HCT116 (cell line): Measurements from ENCODE around the gene IQGAP2. TPM values are rescaled to one million over a fixed set of nuclear protein-coding genes. Genes with fewer than 3 reads are reported as not detected.

Source experiments
- ATAC-seq: fragments of 200-7000 bp; cut with Tn5 transposase; 2 replicates; pipeline ENCODE4 v1.9.1; 2020; ENCODE audit warnings: mild to moderate bottlenecking, moderate library complexity
- BruUV-seq: library from RNA; stranded (reverse); fragments of 400-500 nt; replicated peaks from 2 replicates; lab custom pipeline; 2021; lab: Mats Ljungman, UMichigan
- CTCF ChIA-PET: fragments of 300-600 bp; sonication (Branson Sonifier 250); formaldehyde crosslinking; loops from one replicate; lab custom pipeline; 2021; ENCODE audit warnings: antibody characterized with exemption; lab: Charles Lee
- POLR2A ChIA-PET: fragments of 300-600, 350-600 bp; sonication (Branson Sonifier 250); formaldehyde crosslinking; loops from one replicate; lab custom pipeline; 2021; ENCODE audit warnings: antibody characterized with exemption; lab: Charles Lee
- RAD21 ChIA-PET, 2 experiments: fragments of 300-600 bp; sonication (Branson Sonifier 250); formaldehyde crosslinking; loops; one replicate each; lab custom pipeline; 2023; ENCODE audit warnings: low total read pairs in 2 of 2; ENCODE audit not compliant: uncharacterized antibody in 2 of 2, unreplicated experiment in 2 of 2, low non-redundant PET in 1 of 2; lab: Charles Lee
- DNase-seq: peaks from one replicate; pipeline ENCODE4 v3.0.0-alpha.2; 2010; ENCODE audit warnings: low read depth, low spot score
- H2AFZ ChIP-seq: fragments of 200-600 bp; shearing (Covaris generic), sonication (generic); 2 replicates; pipeline ENCODE4 v1.6.1; 2017; ENCODE audit warnings: low read depth, mixed run types, mixed read lengths, antibody characterized with exemption, low read length; ENCODE audit not compliant: poor library complexity, severe bottlenecking
- H3K27ac ChIP-seq: 2 replicates; pipeline ENCODE4 v1.5.1; 2012; ENCODE audit warnings: low read depth, low read length
- H3K27me3 ChIP-seq: fragments of 200-600 bp; sonication (generic); 2 replicates; pipeline ENCODE4 v1.6.1; 2016; ENCODE audit warnings: mixed run types, low read length, mixed read lengths; ENCODE audit not compliant: insufficient read depth
- H3K36me3 ChIP-seq, 2 experiments: fragments of 200-500 bp in 1 of 2; fragments of 200-600 bp in 1 of 2; sonication (Bioruptor generic) in 1 of 2; sonication (generic) in 1 of 2; 2 replicates each; pipeline versions ENCODE4 v1.5.1 to v1.6.1; 2014 to 2016; ENCODE audit warnings: low read length in 2 of 2, inconsistent platforms in 1 of 2, mixed read lengths in 1 of 2, mixed run types in 1 of 2; ENCODE audit not compliant: insufficient read depth in 2 of 2, control insufficient read depth in 1 of 2
- H3K4me1 ChIP-seq, 2 experiments: fragments of 200-600 bp in 1 of 2; sonication (generic) in 1 of 2; 2 replicates each; pipeline versions ENCODE4 v1.5.1 to v1.6.1; 2012 to 2017; ENCODE audit warnings: low read length in 2 of 2, inconsistent platforms in 1 of 2, mild to moderate bottlenecking in 1 of 2, mixed read lengths in 1 of 2, mixed run types in 1 of 2, moderate library complexity in 1 of 2; ENCODE audit not compliant: insufficient read depth in 2 of 2, control insufficient read depth in 1 of 2
- H3K4me2 ChIP-seq: fragments of 200-600 bp; sonication (generic); 2 replicates; pipeline ENCODE4 v1.6.1; 2017; ENCODE audit warnings: mixed run types, low read length, mixed read lengths
- H3K4me3 ChIP-seq, 2 experiments: fragments of 200-600 bp in 1 of 2; sonication (generic) in 1 of 2; replicated peaks in 1 of 2; 2 replicates each; pipeline ENCODE4 v1.5.1; 2011 to 2016; ENCODE audit warnings: low read length in 2 of 2, control low read depth in 1 of 2, low read depth in 1 of 2, mild to moderate bottlenecking in 1 of 2, mixed read lengths in 1 of 2, mixed run types in 1 of 2
- H3K79me2 ChIP-seq: fragments of 200-600 bp; sonication (generic); 2 replicates; pipeline ENCODE4 v1.6.1; 2017; ENCODE audit warnings: mild to moderate bottlenecking, mixed run types, low read length, moderate library complexity, mixed read lengths; ENCODE audit not compliant: insufficient read depth
- H3K9ac ChIP-seq: fragments of 200-600 bp; sonication (generic); 2 replicates; pipeline ENCODE4 v1.6.1; 2016; ENCODE audit warnings: low read length, mixed read lengths
- H3K9me2 ChIP-seq: fragments of 200-600 bp; sonication (generic), shearing (Covaris generic); 2 replicates; pipeline ENCODE4 v1.6.1; 2017; ENCODE audit warnings: mixed run types, mild to moderate bottlenecking, moderate library complexity; ENCODE audit not compliant: insufficient read depth
- H3K9me3 ChIP-seq, 2 experiments: fragments of 200-500 bp in 1 of 2; fragments of 200-600 bp in 1 of 2; sonication (Bioruptor generic) in 1 of 2; sonication (generic) in 1 of 2; 2 replicates each; pipeline ENCODE4 v1.6.1; 2014 to 2017; ENCODE audit warnings: low read length in 2 of 2, mixed read lengths in 2 of 2, inconsistent platforms in 1 of 2, low read depth in 1 of 2, mild to moderate bottlenecking in 1 of 2, mixed run types in 1 of 2, moderate library complexity in 1 of 2; ENCODE audit not compliant: control insufficient read depth in 1 of 2, insufficient read depth in 1 of 2
- H4K20me1 ChIP-seq: fragments of 200-600 bp; sonication (generic), shearing (Covaris generic); 2 replicates; pipeline ENCODE4 v1.6.1; 2017; ENCODE audit warnings: mixed run types, mild to moderate bottlenecking, moderate library complexity; ENCODE audit not compliant: insufficient read depth
- CBX3 ChIP-seq: IDR thresholded peaks from 2 replicates; pipeline ENCODE4 v1.6.1; 2012; ENCODE audit warnings: low read depth
- EGR1 ChIP-seq: IDR thresholded peaks from 2 replicates; pipeline ENCODE4 v1.6.1; 2012; ENCODE audit warnings: low read depth
- ELF1 ChIP-seq: IDR thresholded peaks from 2 replicates; pipeline ENCODE4 v1.6.1; 2012; ENCODE audit warnings: low read depth, borderline replicate concordance
- YY1 ChIP-seq: IDR thresholded peaks from 2 replicates; pipeline ENCODE4 v1.6.1; 2011; ENCODE audit warnings: low read length, low read depth, moderate library complexity, mild to moderate bottlenecking; ENCODE audit not compliant: insufficient replicate concordance; ENCODE audit errors: extremely low read depth
- intact Hi-C: fragments of 100-400 bp; cut with micrococcal nuclease; formaldehyde crosslinking; loops from 2 replicates; pipeline ENCODE4 v1.10.0; 2022
- total RNA-seq: library from RNA; stranded (reverse); gene quantifications from one replicate; pipeline ENCODE4 v1.2.1, GENCODE V29; 2021; ENCODE audit not compliant: unreplicated experiment
- TF ChIP-seq, protein P1 (sequence below), 3 experiments: fragments of 200-600 bp in 1 of 3; sonication (generic) in 1 of 3; IDR thresholded peaks in 2 of 3; conservative IDR thresholded peaks in 1 of 3; 2 replicates each; pipeline ENCODE4 v1.5.1; 2012 to 2017; ENCODE audit warnings: low read depth in 2 of 3, low read length in 2 of 3, antibody characterized with exemption in 1 of 3, borderline replicate concordance in 1 of 3, control low read depth in 1 of 3, mild to moderate bottlenecking in 1 of 3, mixed read lengths in 1 of 3, mixed run types in 1 of 3, moderate library complexity in 1 of 3; ENCODE audit not compliant: insufficient read depth in 1 of 3
- TF ChIP-seq, protein P2 (sequence below): IDR thresholded peaks from 2 replicates; pipeline ENCODE4 v1.6.1; 2011; ENCODE audit warnings: mild to moderate bottlenecking, low read length, moderate library complexity; ENCODE audit not compliant: insufficient replicate concordance; ENCODE audit errors: extremely low read depth
- TF ChIP-seq, protein P3 (sequence below): IDR thresholded peaks from 2 replicates; pipeline ENCODE4 v1.6.1; 2012; ENCODE audit warnings: low read depth

The IQGAP2 gene
- total RNA-seq, 1 experiment from 2014 or later: 2.0 TPM

DNA sequence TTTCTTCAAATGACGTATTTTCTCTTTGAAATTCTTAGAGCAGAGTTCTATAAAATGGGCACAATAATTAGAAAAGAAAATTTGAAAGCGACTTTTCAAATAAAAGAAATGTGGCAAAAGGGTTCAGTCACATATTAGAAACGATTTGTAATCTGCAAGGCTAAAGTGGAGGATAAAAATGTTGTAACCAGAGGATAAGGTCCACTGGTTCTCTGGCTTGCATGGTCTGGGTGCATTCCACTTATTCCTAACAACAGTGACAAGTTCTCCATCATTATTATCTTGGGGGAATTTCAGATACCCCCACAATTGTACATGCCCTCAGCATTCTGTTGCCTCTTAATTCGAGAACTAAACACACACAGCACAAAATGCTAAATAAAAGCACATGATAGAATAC, 91.1 kb downstream of the IQGAP2 start:
- Histone ChIP-seq H4K20me1 (no peaks in the 10 kb centered on the region), H3K9me2 (no peaks in the 10 kb centered on the region), H3K4me1 (no peaks in the 10 kb centered on the region), H3K4me3 (no peak overlapping the region), H3K27ac (no peak overlapping the region), H2AFZ (no peak overlapping the region), H3K9me3 (no peaks in the 10 kb centered on the region), H3K9ac (no peak overlapping the region), H3K27me3 (no peaks in the 10 kb centered on the region), H3K4me2 (no peak overlapping the region), H3K36me3 (no peaks in the 10 kb centered on the region), H3K79me2 (no peaks in the 10 kb centered on the region)
- no peak for DNase-seq
- TF ChIP-seq, protein P1, sequence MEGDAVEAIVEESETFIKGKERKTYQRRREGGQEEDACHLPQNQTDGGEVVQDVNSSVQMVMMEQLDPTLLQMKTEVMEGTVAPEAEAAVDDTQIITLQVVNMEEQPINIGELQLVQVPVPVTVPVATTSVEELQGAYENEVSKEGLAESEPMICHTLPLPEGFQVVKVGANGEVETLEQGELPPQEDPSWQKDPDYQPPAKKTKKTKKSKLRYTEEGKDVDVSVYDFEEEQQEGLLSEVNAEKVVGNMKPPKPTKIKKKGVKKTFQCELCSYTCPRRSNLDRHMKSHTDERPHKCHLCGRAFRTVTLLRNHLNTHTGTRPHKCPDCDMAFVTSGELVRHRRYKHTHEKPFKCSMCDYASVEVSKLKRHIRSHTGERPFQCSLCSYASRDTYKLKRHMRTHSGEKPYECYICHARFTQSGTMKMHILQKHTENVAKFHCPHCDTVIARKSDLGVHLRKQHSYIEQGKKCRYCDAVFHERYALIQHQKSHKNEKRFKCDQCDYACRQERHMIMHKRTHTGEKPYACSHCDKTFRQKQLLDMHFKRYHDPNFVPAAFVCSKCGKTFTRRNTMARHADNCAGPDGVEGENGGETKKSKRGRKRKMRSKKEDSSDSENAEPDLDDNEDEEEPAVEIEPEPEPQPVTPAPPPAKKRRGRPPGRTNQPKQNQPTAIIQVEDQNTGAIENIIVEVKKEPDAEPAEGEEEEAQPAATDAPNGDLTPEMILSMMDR (IDR thresholded peaks at IDR 0.05 in 2 of 3, conservative IDR thresholded peaks at IDR 0.05 in 1 of 3; ENCODE audit: borderline replicate concordance in 1 of 3, insufficient read depth in 1 of 3, low read depth in 2 of 3, low read length in 2 of 3): no peak
- TF ChIP-seq, protein P2, sequence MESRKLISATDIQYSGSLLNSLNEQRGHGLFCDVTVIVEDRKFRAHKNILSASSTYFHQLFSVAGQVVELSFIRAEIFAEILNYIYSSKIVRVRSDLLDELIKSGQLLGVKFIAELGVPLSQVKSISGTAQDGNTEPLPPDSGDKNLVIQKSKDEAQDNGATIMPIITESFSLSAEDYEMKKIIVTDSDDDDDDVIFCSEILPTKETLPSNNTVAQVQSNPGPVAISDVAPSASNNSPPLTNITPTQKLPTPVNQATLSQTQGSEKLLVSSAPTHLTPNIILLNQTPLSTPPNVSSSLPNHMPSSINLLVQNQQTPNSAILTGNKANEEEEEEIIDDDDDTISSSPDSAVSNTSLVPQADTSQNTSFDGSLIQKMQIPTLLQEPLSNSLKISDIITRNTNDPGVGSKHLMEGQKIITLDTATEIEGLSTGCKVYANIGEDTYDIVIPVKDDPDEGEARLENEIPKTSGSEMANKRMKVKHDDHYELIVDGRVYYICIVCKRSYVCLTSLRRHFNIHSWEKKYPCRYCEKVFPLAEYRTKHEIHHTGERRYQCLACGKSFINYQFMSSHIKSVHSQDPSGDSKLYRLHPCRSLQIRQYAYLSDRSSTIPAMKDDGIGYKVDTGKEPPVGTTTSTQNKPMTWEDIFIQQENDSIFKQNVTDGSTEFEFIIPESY: no peak
- TF ChIP-seq EGR1 (no peak), CBX3 (no peak), YY1 (no peak), ELF1 (no peak)
- TF ChIP-seq, protein P3, sequence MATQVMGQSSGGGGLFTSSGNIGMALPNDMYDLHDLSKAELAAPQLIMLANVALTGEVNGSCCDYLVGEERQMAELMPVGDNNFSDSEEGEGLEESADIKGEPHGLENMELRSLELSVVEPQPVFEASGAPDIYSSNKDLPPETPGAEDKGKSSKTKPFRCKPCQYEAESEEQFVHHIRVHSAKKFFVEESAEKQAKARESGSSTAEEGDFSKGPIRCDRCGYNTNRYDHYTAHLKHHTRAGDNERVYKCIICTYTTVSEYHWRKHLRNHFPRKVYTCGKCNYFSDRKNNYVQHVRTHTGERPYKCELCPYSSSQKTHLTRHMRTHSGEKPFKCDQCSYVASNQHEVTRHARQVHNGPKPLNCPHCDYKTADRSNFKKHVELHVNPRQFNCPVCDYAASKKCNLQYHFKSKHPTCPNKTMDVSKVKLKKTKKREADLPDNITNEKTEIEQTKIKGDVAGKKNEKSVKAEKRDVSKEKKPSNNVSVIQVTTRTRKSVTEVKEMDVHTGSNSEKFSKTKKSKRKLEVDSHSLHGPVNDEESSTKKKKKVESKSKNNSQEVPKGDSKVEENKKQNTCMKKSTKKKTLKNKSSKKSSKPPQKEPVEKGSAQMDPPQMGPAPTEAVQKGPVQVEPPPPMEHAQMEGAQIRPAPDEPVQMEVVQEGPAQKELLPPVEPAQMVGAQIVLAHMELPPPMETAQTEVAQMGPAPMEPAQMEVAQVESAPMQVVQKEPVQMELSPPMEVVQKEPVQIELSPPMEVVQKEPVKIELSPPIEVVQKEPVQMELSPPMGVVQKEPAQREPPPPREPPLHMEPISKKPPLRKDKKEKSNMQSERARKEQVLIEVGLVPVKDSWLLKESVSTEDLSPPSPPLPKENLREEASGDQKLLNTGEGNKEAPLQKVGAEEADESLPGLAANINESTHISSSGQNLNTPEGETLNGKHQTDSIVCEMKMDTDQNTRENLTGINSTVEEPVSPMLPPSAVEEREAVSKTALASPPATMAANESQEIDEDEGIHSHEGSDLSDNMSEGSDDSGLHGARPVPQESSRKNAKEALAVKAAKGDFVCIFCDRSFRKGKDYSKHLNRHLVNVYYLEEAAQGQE: no peak
- CTCF ChIA-PET: no interaction called here
- ATAC-seq: no peak
- intact Hi-C loops: no loop called here
- POLR2A ChIA-PET: no interaction called here
- BruUV-seq: no TSS peak
- RAD21 ChIA-PET: no interaction called here
